Measurements from ENCODE around the gene RDX. TPM values are rescaled to one million over a fixed set of nuclear protein-coding genes. Genes with fewer than 3 reads are reported as not detected.
"Not testable (repeated sequence)": the region's sequence is repeated elsewhere in the genome, so short reads cannot be mapped to it uniquely, and the experiment has no call there.

Gene RDX
- total and polyA plus RNA-seq, 4 experiments from 2014 or later = 14.3 to 26.5 (median 20.5) TPM

DNA sequence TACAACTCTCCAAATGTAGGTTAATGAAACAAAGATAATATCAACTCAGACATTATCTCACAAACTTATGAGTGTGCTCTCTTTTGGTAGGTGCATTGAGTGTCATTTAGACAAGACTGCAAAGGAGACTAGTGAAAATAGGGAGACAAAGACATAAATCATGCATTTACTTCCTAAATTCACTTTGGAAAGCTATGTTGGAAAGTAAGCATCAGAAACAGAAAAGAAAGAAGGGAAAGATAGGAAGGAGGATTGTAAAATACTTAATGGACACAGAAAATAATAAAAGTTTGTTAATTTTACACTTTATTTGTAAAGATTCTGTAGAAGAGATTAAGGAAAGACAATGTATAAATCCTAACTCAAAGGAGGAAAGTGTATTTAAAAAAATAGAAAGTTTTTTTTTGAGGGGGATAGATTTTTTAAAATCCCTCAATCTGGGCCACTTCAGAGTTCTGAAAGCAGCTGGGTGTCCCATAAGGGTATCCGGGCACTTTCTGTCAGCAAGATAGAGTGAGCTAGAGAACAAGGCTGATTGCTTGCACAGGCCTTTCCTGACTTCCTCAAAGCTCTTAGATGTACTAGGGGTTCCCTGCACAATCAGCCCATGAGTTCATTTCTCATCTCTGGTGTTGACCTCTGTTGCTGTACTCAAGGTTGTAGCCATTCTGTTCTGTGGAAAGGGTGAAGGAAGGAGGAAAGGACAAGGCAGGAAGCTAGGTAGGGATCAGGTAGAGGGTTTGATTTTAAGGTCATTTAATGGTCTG lies 22.4 kb upstream of the RDX start:
- no peak for DNase-seq
- intact Hi-C loops (cut with micrococcal nuclease) = no loop called here

DNA sequence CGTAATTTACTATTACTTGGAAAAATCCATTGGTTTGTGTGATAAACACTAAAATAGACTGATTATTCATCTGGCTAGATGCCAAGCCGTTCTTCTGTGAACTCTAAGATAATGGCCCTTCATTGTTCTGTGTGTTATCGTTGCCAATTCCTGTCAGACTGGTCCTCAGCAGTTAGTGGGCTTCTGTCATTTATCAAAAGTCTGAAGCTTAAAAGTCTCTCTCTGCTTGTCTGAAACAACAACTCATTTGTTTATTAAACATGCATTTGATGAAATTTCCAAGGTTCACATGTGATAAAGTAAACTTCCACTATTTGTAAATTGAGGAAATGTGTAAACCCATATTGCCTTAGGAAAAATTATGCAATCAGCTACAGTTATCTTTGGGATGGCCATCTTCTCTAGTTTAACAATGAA lies 21.1 kb upstream of the RDX start:
- H3K4me3 Mint-ChIP-seq = no peak overlapping the region
- DNase-seq = no peak
- no peak overlapping the region for H3K27ac ChIP-seq (ENCODE audit: low read depth, low read length)
- no peaks in the 10 kb centered on the region for H3K9me3 ChIP-seq (ENCODE audit: control insufficient read depth in 1 of 2, low read length in 2 of 2)
- no peak overlapping the region for H3K27ac Mint-ChIP-seq
- intact Hi-C loops (cut with micrococcal nuclease) = no loop called here
- ChIA-PET POLR2A (ENCODE audit: partially characterized antibody) (no interaction called here), CTCF (ENCODE audit: partially characterized antibody) (no interaction called here)
- H3K36me3 ChIP-seq (ENCODE audit: insufficient read depth, low read length) = no peaks in the 10 kb centered on the region
- H3K27me3 Mint-ChIP-seq = no peaks in the 10 kb centered on the region
- H3K4me1 Mint-ChIP-seq = no peaks in the 10 kb centered on the region
- H3K36me3 Mint-ChIP-seq = no peaks in the 10 kb centered on the region
- no peaks in the 10 kb centered on the region for H3K27me3 ChIP-seq (ENCODE audit: insufficient read depth, low read length)
- H3K4me1 ChIP-seq (ENCODE audit: insufficient read depth, low read length) = no peaks in the 10 kb centered on the region
- H3K4me3 ChIP-seq (ENCODE audit: low read length in 2 of 2) = no peak overlapping the region
- no peaks in the 10 kb centered on the region for H3K9me3 Mint-ChIP-seq

More for the DNA sequence above, 22.4 kb upstream of the RDX start:
- Histone ChIP-seq H3K9me3 (ENCODE audit: control insufficient read depth in 1 of 2, low read length in 2 of 2) (no peaks in the 10 kb centered on the region), H3K27me3 (ENCODE audit: insufficient read depth, low read length) (no peaks in the 10 kb centered on the region), H3K27ac (ENCODE audit: low read depth, low read length) (no peak overlapping the region), H3K4me1 (ENCODE audit: insufficient read depth, low read length) (no peaks in the 10 kb centered on the region), H3K36me3 (ENCODE audit: insufficient read depth, low read length) (no peaks in the 10 kb centered on the region), H3K4me3 (ENCODE audit: low read length in 2 of 2) (no peak overlapping the region)
- ChIA-PET POLR2A (ENCODE audit: partially characterized antibody) (no interaction called here), CTCF (ENCODE audit: partially characterized antibody) (no interaction called here)
- H3K27me3 Mint-ChIP-seq = no peaks in the 10 kb centered on the region
- no peaks in the 10 kb centered on the region for H3K36me3 Mint-ChIP-seq
- no peaks in the 10 kb centered on the region for H3K4me1 Mint-ChIP-seq
- H3K9me3 Mint-ChIP-seq = no peaks in the 10 kb centered on the region
- no peak overlapping the region for H3K4me3 Mint-ChIP-seq
- peak overlapping the region in 1 of 7 donors; percentile 15 for H3K27ac Mint-ChIP-seq

DNA sequence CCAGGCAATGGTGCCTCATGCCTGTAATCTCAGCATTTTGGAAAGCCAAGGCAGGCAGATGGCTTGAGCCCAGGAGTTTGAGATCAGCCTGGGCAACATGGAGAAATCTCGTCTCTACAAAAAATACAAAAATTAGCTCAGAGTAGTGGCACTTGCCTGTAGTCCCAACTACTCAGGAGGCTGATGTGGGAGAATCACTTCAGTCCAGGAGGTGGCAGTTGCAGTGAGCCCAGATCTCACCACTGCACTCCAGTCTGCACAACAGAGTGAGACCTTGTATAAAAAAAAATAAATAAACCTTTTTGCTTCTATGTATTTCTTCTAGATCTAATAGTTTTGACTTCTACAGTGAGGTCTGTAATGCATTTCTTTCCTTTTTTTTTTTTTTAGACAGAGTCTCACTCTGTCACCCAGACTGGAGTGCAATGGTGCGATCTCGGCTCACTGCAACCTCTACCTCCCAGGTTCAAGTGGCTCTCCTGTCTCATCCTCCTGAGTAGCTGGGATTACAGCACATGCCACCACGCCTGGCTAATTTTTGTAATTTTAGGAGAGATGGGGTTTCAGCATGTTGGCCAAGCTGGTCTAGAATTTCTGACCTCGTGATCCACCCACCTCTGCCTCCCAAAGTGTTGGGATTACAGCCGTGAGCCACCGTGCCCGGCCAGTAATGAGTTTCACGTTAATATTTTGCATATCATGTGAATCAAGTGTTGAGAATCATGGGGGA lies 18.1 kb upstream of the RDX start:
- Mint-ChIP-seq H3K27ac (no peak overlapping the region), H3K36me3 (no peaks in the 10 kb centered on the region), H3K4me3 (no peak overlapping the region), H3K4me1 (no peaks in the 10 kb centered on the region), H3K9me3 (no peaks in the 10 kb centered on the region), H3K27me3 (no peaks in the 10 kb centered on the region)
- H3K4me3 ChIP-seq (ENCODE audit: low read length in 2 of 2) = no peak overlapping the region
- no peak for DNase-seq
- POLR2A ChIA-PET (ENCODE audit: partially characterized antibody) = no interaction called here
- H3K9me3 ChIP-seq (ENCODE audit: control insufficient read depth in 1 of 2, low read length in 2 of 2) = no peaks in the 10 kb centered on the region
- no peaks in the 10 kb centered on the region for H3K4me1 ChIP-seq (ENCODE audit: insufficient read depth, low read length)
- no peak overlapping the region for H3K27ac ChIP-seq (ENCODE audit: low read depth, low read length)
- no peaks in the 10 kb centered on the region for H3K36me3 ChIP-seq (ENCODE audit: insufficient read depth, low read length)
- CTCF ChIA-PET (ENCODE audit: partially characterized antibody) = no interaction called here
- intact Hi-C loops (cut with micrococcal nuclease) = no loop called here
- no peaks in the 10 kb centered on the region for H3K27me3 ChIP-seq (ENCODE audit: insufficient read depth, low read length)

DNA sequence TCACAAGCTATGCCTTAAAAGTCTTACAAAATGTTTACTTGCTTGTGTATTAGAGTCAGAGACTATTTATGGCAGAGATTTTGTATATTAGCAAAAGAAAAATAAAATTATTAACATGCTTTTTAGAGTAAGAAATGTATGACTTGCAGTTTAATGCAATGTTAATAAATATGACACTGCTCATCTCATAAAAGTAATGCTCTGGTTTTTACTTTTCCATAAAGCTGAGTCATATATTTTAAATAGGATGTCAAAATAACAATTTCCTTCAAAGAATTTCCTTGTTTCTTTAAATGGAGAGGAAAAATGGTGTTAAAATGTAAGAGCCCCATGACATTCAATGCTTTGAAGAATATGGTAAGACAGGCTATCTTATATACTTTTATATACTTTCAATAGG lies 16.3 kb upstream of the RDX start:
- intact Hi-C loops (cut with micrococcal nuclease) = no loop called here
- Mint-ChIP-seq H3K4me3 (no peak overlapping the region), H3K4me1 (no peaks in the 10 kb centered on the region), H3K27ac (no peak overlapping the region), H3K36me3 (no peaks in the 10 kb centered on the region), H3K27me3 (no peaks in the 10 kb centered on the region), H3K9me3 (peaks cover 0 to 1% (median 0%) of the 10 kb centered on the region in 8 donors)
- no peaks in the 10 kb centered on the region for H3K27me3 ChIP-seq (ENCODE audit: insufficient read depth, low read length)
- H3K36me3 ChIP-seq (ENCODE audit: insufficient read depth, low read length) = no peaks in the 10 kb centered on the region
- ChIA-PET POLR2A (ENCODE audit: partially characterized antibody) (no interaction called here), CTCF (ENCODE audit: partially characterized antibody) (no interaction called here)
- H3K4me3 ChIP-seq (ENCODE audit: low read length in 2 of 2) = no peak overlapping the region
- no peaks in the 10 kb centered on the region for H3K4me1 ChIP-seq (ENCODE audit: insufficient read depth, low read length)
- no peaks in the 10 kb centered on the region for H3K9me3 ChIP-seq (ENCODE audit: control insufficient read depth in 1 of 2, low read length in 2 of 2)
- no peak for DNase-seq
- no peak overlapping the region for H3K27ac ChIP-seq (ENCODE audit: low read depth, low read length)

DNA sequence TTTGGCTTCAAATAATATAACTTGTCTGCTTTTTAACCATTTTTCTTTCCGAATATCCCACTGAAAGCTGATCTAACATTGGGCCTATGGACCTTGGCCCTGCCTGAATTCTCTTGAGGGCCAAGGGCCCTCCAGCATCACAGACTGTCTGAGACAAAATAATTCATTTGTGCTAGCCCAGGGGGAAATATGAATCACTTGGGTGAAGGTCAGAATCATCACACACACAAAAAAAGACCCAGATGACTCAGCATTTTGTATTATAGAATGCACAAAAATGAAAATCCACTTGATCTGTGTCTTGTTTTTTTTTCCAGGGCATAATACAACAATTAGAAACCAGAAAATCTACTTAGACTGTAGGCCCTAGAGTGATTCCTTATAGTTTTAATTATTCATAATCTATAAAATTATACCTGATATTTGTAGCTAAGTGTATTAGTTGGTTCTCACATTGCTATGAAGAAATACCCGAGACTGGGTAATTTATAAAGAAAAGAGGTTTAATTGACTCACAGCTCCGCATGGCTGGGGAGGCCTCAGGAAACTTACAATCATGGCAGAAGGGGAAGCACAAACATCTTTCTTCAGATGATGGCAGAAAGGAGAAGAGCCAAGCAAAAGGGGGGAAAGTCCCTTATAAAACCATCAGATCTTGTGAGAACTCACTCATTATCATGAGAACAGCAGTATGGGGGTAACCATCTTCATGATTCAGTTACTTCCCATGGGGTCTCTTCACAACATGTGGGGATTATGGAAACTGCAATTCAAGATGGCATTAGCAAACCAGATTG lies 15.6 kb upstream of the RDX start:
- H3K4me1 Mint-ChIP-seq = no peaks in the 10 kb centered on the region
- no peak for DNase-seq
- intact Hi-C loops (cut with micrococcal nuclease) = no loop called here
- no peak overlapping the region for H3K27ac Mint-ChIP-seq
- H3K27ac ChIP-seq (ENCODE audit: low read depth, low read length) = no peak overlapping the region
- no peak overlapping the region for H3K4me3 ChIP-seq (ENCODE audit: low read length in 2 of 2)
- peaks cover 0 to 1% (median 0%) of the 10 kb centered on the region in 8 donors for H3K9me3 Mint-ChIP-seq
- no peak overlapping the region for H3K4me3 Mint-ChIP-seq
- H3K36me3 ChIP-seq (ENCODE audit: insufficient read depth, low read length) = no peaks in the 10 kb centered on the region
- CTCF ChIA-PET (ENCODE audit: partially characterized antibody) = no interaction called here
- POLR2A ChIA-PET (ENCODE audit: partially characterized antibody) = no interaction called here
- H3K36me3 Mint-ChIP-seq = no peaks in the 10 kb centered on the region
- no peaks in the 10 kb centered on the region for H3K4me1 ChIP-seq (ENCODE audit: insufficient read depth, low read length)
- H3K27me3 ChIP-seq (ENCODE audit: insufficient read depth, low read length) = no peaks in the 10 kb centered on the region
- H3K27me3 Mint-ChIP-seq = no peaks in the 10 kb centered on the region
- H3K9me3 ChIP-seq (ENCODE audit: control insufficient read depth in 1 of 2, low read length in 2 of 2) = no peaks in the 10 kb centered on the region

DNA sequence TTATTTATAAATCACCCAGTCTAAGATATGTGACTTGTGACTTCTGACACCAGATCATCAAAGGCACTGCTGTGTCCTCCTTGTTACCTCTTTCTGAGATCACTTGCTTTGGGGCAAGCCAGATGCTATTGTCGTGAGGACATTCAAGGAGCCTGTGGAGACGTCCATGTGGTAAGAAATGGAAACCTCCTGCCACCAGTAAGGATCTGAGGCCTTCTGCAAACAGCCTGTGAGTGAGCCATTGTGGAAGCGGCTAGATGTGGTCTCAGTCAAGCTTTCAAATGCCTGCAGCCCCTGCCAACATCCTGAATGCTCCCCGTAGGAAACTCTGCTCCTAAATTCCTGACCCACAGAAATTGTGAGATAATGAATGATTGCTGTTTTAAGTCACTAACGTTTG lies 11.7 kb upstream of the RDX start:
- H3K27me3 ChIP-seq (ENCODE audit: insufficient read depth, low read length) = no peaks in the 10 kb centered on the region
- no peaks in the 10 kb centered on the region for H3K9me3 ChIP-seq (ENCODE audit: control insufficient read depth in 1 of 2, low read length in 2 of 2)
- intact Hi-C loops (cut with micrococcal nuclease) = no loop called here
- Mint-ChIP-seq H3K4me3 (no peak overlapping the region), H3K27ac (no peak overlapping the region), H3K4me1 (peaks cover 0 to 11% (median 5%) of the 10 kb centered on the region in 4 donors), H3K36me3 (no peaks in the 10 kb centered on the region), H3K9me3 (peaks cover 0 to 1% (median 0%) of the 10 kb centered on the region in 8 donors), H3K27me3 (no peaks in the 10 kb centered on the region)
- no peak for DNase-seq
- CTCF ChIA-PET (ENCODE audit: partially characterized antibody) = no interaction called here
- POLR2A ChIA-PET (ENCODE audit: partially characterized antibody) = no interaction called here
- H3K4me3 ChIP-seq (ENCODE audit: low read length in 2 of 2) = no peak overlapping the region
- H3K4me1 ChIP-seq (ENCODE audit: insufficient read depth, low read length) = no peaks in the 10 kb centered on the region
- H3K36me3 ChIP-seq (ENCODE audit: insufficient read depth, low read length) = no peaks in the 10 kb centered on the region
- no peak overlapping the region for H3K27ac ChIP-seq (ENCODE audit: low read depth, low read length)

DNA sequence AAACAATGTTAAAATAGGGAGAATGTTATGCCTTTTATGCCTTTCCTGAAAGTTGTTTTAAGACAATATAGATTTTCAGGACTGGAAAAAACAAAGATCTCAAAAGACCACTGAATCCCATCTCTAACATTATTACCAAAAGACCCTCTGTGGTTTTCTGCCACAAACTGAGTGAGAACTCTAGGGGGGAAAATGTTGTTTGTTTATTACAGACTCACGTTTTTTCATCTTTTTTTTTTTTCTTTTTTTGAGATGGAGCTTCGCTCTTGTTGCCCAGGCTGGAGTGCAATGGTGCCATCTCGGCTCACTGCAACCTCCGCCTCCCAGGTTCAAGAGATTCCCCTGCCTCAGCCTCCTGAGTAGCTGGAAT lies 9.6 kb upstream of the RDX start:
- DNase-seq; H3K36me3 Mint-ChIP-seq; H3K4me3 Mint-ChIP-seq; H3K9me3 Mint-ChIP-seq; H3K9me3 ChIP-seq (ENCODE audit: control insufficient read depth in 1 of 2, low read length in 2 of 2); H3K36me3 ChIP-seq (ENCODE audit: insufficient read depth, low read length); H3K4me1 ChIP-seq (ENCODE audit: insufficient read depth, low read length); H3K27me3 ChIP-seq (ENCODE audit: insufficient read depth, low read length); H3K27ac Mint-ChIP-seq; CTCF ChIA-PET (ENCODE audit: partially characterized antibody); POLR2A ChIA-PET (ENCODE audit: partially characterized antibody); intact Hi-C loops (cut with micrococcal nuclease); H3K27ac ChIP-seq (ENCODE audit: low read depth, low read length); H3K4me3 ChIP-seq (ENCODE audit: low read length in 2 of 2); H3K27me3 Mint-ChIP-seq: not testable (repeated sequence)
- peaks cover 0 to 11% (median 5%) of the 10 kb centered on the region in 4 donors for H3K4me1 Mint-ChIP-seq
